A673 (cell line): Measurements from ENCODE around the gene PAOX. TPM values are rescaled to one million over a fixed set of nuclear protein-coding genes. Genes with fewer than 3 reads are reported as not detected.

Experiments used
- BruUV-seq: library from RNA; stranded (reverse); fragments of 400-500 nt; replicated peaks from 2 replicates; lab custom pipeline; 2021; lab: Mats Ljungman, UMichigan
- CTCF ChIA-PET: fragments of 300-600 bp; sonication (Branson Sonifier 250); formaldehyde crosslinking; loops from one replicate; lab custom pipeline; 2022; ENCODE audit warnings: antibody characterized with exemption; lab: Charles Lee
- POLR2A ChIA-PET: fragments of 300-600 bp; sonication (Branson Sonifier 250); formaldehyde crosslinking; loops from one replicate; lab custom pipeline; 2022; ENCODE audit warnings: antibody characterized with exemption; ENCODE audit not compliant: low non-redundant PET; lab: Charles Lee
- DNase-seq: peaks from one replicate; pipeline ENCODE4 v3.0.0-alpha.2; 2015; ENCODE audit warnings: low spot score
- H3K27ac ChIP-seq: fragments of 200-600 bp; sonication (generic); 2 replicates; pipeline ENCODE4 v1.5.1; 2016; ENCODE audit warnings: mixed run types, low read depth, mild to moderate bottlenecking, mixed read lengths, antibody characterized with exemption, low read length; ENCODE audit not compliant: poor library complexity, severe bottlenecking
- H3K27me3 ChIP-seq: fragments of 200-600 bp; sonication (generic); replicated peaks from 2 replicates; pipeline ENCODE4 v1.6.1; 2017; ENCODE audit warnings: mixed run types, low read depth, mild to moderate bottlenecking, mixed read lengths, antibody characterized with exemption, low read length; ENCODE audit not compliant: insufficient read depth, poor library complexity
- H3K36me3 ChIP-seq: fragments of 200-600 bp; sonication (generic); 2 replicates; pipeline ENCODE4 v1.6.1; 2016; ENCODE audit warnings: mixed run types, mild to moderate bottlenecking, mixed read lengths, antibody characterized with exemption, low read length; ENCODE audit not compliant: insufficient read depth, poor library complexity, severe bottlenecking
- H3K4me1 ChIP-seq: fragments of 200-600 bp; sonication (generic); 2 replicates; pipeline ENCODE4 v1.6.1; 2017; ENCODE audit warnings: mixed run types, mild to moderate bottlenecking, mixed read lengths, antibody characterized with exemption, low read length; ENCODE audit not compliant: insufficient read depth, poor library complexity, severe bottlenecking
- H3K4me3 ChIP-seq: fragments of 200-600 bp; sonication (generic); 2 replicates; pipeline ENCODE4 v1.5.1; 2016; ENCODE audit warnings: low read depth, mixed run types, mild to moderate bottlenecking, mixed read lengths, low read length; ENCODE audit not compliant: poor library complexity, severe bottlenecking
- H3K9me3 ChIP-seq: fragments of 200-600 bp; sonication (generic); 2 replicates; pipeline ENCODE4 v1.6.1; 2016; ENCODE audit warnings: mixed run types, low read depth, mild to moderate bottlenecking, mixed read lengths, antibody characterized with exemption, low read length; ENCODE audit not compliant: poor library complexity, severe bottlenecking
- EZH2 ChIP-seq: fragments of 200-600 bp; sonication (generic); IDR thresholded peaks from 2 replicates; pipeline ENCODE4 v1.6.1; 2017; ENCODE audit warnings: borderline replicate concordance, low read depth, mild to moderate bottlenecking, mixed read lengths, antibody characterized with exemption, low read length; ENCODE audit not compliant: poor library complexity, severe bottlenecking
- intact Hi-C: fragments of 100-400 bp; cut with micrococcal nuclease; formaldehyde crosslinking; loops from one replicate; pipeline ENCODE4 v1.10.0; 2022; ENCODE audit not compliant: unreplicated experiment
- total RNA-seq: library from RNA; stranded (reverse); gene quantifications from 2 replicates; pipeline ENCODE4 v1.2.3, GENCODE V29; 2021
- TF ChIP-seq, protein P1 (sequence below): fragments of 300-800, 200-600 bp; sonication (generic); conservative IDR thresholded peaks from 2 replicates; pipeline ENCODE4 v1.5.1; 2017; ENCODE audit warnings: low read depth, mild to moderate bottlenecking, antibody characterized with exemption, low read length, moderate library complexity, mixed read lengths

The PAOX gene
- total RNA-seq, 1 experiment from 2014 or later: 0.92 TPM

DNA sequence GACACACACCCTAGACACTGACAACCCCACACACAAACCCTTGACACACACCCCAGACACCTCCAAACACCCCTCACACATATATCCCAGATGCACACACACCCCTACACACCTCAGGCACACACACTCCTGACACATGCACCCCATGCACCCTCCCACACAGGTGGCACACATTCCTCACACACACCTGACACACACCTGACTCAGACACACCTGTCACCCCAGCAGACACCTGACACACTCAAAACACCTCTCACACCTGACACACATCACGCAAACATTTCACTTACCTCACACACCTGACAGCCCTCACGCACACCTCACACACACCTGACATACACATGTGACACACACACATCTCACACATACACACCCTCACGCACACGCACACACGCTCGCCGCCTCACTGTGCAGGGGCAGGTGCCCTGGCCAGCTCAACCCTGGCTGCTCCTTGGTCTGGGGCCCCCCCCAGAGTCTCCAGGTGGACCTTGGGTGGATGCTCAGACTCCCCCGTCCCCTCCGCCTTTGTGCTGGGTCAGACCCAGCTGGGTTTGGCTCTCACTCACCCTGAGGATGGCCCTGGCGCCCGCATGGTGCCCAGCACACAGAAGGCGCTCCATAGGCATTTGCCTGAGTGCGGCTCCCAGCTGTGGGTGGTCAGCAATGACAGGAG lies 39.2 kb upstream of the PAOX start:
- Histone ChIP-seq H3K36me3 (no peaks in the 10 kb centered on the region), H3K4me3 (no peak overlapping the region), H3K4me1 (peaks cover 18% of the 10 kb centered on the region), H3K27ac (no peak overlapping the region), H3K27me3 (peaks cover 28% of the 10 kb centered on the region), H3K9me3 (no peaks in the 10 kb centered on the region)
- ChIA-PET CTCF (no interaction called here), POLR2A (no interaction called here)
- TF ChIP-seq, protein P1, sequence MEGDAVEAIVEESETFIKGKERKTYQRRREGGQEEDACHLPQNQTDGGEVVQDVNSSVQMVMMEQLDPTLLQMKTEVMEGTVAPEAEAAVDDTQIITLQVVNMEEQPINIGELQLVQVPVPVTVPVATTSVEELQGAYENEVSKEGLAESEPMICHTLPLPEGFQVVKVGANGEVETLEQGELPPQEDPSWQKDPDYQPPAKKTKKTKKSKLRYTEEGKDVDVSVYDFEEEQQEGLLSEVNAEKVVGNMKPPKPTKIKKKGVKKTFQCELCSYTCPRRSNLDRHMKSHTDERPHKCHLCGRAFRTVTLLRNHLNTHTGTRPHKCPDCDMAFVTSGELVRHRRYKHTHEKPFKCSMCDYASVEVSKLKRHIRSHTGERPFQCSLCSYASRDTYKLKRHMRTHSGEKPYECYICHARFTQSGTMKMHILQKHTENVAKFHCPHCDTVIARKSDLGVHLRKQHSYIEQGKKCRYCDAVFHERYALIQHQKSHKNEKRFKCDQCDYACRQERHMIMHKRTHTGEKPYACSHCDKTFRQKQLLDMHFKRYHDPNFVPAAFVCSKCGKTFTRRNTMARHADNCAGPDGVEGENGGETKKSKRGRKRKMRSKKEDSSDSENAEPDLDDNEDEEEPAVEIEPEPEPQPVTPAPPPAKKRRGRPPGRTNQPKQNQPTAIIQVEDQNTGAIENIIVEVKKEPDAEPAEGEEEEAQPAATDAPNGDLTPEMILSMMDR: no peak
- TF ChIP-seq EZH2: no peak
- intact Hi-C loops: no loop called here
- BruUV-seq: no TSS peak
- DNase-seq: no peak

DNA sequence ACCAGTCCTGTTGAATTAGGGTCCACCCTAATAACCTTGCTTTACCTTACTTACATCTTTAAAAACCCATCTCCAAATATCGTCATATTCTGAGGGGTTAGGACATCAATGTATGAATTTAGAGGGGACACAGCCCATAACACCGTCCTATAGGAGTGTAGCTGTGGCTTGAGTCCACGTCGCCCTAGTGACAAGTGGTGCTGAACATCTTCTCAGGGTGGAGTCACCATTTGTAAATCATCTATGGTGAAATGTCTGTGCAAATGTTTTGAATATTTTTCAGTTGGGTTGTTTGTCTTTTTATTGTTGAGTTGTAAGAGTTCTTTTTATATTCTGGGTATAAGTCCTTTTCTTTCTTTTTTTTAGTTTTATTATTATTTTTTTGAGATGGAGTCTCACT lies 37.1 kb upstream of the PAOX start:
- Histone ChIP-seq H3K9me3 (no peaks in the 10 kb centered on the region), H3K4me1 (peaks cover under 1% of the 10 kb centered on the region), H3K36me3 (no peaks in the 10 kb centered on the region), H3K4me3 (no peak overlapping the region), H3K27ac (no peak overlapping the region), H3K27me3 (peaks cover 7% of the 10 kb centered on the region)
- TF ChIP-seq, protein P1: no peak
- TF ChIP-seq EZH2: no peak
- POLR2A ChIA-PET: no interaction called here
- DNase-seq: no peak
- CTCF ChIA-PET: no interaction called here
- BruUV-seq: no TSS peak
- intact Hi-C loops: no loop called here

DNA sequence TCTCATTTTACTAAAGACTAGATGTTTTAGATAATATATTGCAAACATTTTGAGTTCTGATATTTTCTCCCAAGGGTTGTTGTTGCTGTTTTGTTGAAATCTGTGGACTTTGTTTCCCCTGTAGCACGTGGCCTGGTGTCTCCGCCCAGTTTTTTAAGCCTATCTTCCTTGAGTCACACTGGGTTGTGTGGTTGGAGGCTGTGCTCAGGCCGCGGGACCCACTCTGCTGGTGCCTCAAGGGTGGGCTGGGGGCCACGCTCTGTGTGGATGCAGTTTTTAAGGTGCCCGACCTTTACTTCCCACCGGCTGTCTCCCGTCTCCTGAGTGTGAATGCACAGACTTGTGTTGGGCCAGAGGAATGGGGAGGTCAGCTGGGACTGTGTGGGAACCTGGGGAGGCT lies 36.1 kb upstream of the PAOX start:
- no peak overlapping the region for H3K27ac ChIP-seq
- no TSS peak for BruUV-seq
- peaks cover 6% of the 10 kb centered on the region for H3K4me1 ChIP-seq
- no peak for DNase-seq
- no peak for TF ChIP-seq EZH2
- TF ChIP-seq, protein P1: no peak
- H3K36me3 ChIP-seq: no peaks in the 10 kb centered on the region
- intact Hi-C loops: no loop called here
- no peaks in the 10 kb centered on the region for H3K9me3 ChIP-seq
- H3K27me3 ChIP-seq: no peaks in the 10 kb centered on the region
- ChIA-PET POLR2A (no interaction called here), CTCF (no interaction called here)
- no peak overlapping the region for H3K4me3 ChIP-seq
